Sigmoid colon (tissue), 4 donors: ENCODE results near the gene WDR4.

ENCODE experiments used
- EP300 ChIP-seq, 4 donors: sonication (generic); formaldehyde crosslinking; IDR thresholded peaks; one replicate each; pipeline ENCODE4 v1.6.1; 2017; ENCODE audit warnings: antibody characterized with exemption in 4 of 4
- POLR2A ChIP-seq, 2 donors: fragments of 450-650 bp; IDR thresholded peaks; one replicate each; pipeline ENCODE4 v1.6.1; 2016; ENCODE audit warnings: antibody characterized with exemption in 2 of 2, mild to moderate bottlenecking in 2 of 2, moderate library complexity in 2 of 2
- POLR2AphosphoS5 ChIP-seq, 4 donors: sonication (generic); formaldehyde crosslinking; IDR thresholded peaks; one replicate each; pipeline ENCODE4 v1.6.1; 2017; ENCODE audit warnings: antibody characterized with exemption in 4 of 4
- TF ChIP-seq, protein P1 (sequence below), 4 experiments: fragments of 450-650 bp in 3 of 4; fragments of 200-600 bp in 1 of 4; IDR thresholded peaks; one replicate each; pipeline ENCODE4 v1.5.1; 2016 to 2019; ENCODE audit warnings: antibody characterized with exemption in 4 of 4, mild to moderate bottlenecking in 3 of 4, moderate library complexity in 2 of 4

DNA sequence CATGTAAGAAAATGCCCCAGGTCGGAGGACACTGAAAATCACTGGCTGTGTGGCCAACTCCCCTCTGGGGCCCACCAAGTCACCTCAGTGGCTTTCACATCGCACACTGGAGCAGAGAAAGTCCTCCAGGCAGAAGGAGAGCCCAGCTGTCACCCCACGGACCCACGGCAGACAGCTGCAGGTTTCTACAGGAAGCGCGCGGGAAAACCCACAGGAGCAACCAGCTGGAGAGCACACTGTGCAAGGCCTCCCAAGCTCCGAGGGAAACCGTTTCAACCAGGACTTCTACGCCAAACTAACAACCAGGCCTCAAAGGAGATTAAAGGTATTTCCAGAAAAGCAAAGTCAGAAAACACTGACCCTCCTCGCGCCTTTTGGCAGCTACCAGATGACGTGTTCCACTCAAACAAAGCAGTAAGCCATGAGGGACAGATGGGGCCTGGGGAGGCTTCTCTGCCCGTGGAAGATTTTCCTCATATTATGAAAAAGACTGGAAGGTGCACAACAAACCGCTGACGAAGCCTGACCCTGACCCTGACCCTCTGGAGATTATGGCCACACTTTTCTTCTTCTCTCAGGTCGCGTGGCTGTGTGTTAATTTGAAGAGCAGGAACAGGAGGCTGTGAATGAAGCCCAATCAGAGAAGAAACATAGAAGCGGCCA, 21.0 kb downstream of the WDR4 start:
- TF ChIP-seq, protein P1, sequence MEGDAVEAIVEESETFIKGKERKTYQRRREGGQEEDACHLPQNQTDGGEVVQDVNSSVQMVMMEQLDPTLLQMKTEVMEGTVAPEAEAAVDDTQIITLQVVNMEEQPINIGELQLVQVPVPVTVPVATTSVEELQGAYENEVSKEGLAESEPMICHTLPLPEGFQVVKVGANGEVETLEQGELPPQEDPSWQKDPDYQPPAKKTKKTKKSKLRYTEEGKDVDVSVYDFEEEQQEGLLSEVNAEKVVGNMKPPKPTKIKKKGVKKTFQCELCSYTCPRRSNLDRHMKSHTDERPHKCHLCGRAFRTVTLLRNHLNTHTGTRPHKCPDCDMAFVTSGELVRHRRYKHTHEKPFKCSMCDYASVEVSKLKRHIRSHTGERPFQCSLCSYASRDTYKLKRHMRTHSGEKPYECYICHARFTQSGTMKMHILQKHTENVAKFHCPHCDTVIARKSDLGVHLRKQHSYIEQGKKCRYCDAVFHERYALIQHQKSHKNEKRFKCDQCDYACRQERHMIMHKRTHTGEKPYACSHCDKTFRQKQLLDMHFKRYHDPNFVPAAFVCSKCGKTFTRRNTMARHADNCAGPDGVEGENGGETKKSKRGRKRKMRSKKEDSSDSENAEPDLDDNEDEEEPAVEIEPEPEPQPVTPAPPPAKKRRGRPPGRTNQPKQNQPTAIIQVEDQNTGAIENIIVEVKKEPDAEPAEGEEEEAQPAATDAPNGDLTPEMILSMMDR (IDR thresholded peaks at IDR 0.05), result no peak
- TF ChIP-seq POLR2AphosphoS5 (IDR thresholded peaks at IDR 0.05) (no peak), POLR2A (IDR thresholded peaks at IDR 0.05) (no peak), EP300 (IDR thresholded peaks at IDR 0.05) (no peak)
